PC-3 (cell line): ENCODE results near the gene PRICKLE2. TPM values are rescaled to one million over a fixed set of nuclear protein-coding genes. Genes with fewer than 3 reads are reported as not detected.
A peak's percentile ranks its signal among the peaks of the same experiment; 100 is the strongest.

ENCODE experiments used
- ATAC-seq: fragments of 200-7000 bp; cut with Tn5 transposase; 2 replicates; pipeline ENCODE4 v1.9.1; 2020; ENCODE audit warnings: mild to moderate bottlenecking, moderate library complexity
- BruUV-seq: library from RNA; stranded (reverse); fragments of 400-500 nt; replicated peaks from 2 replicates; lab custom pipeline; 2021; lab: Mats Ljungman, UMichigan
- CTCF ChIA-PET: fragments of 300-600 bp; sonication (Branson Sonifier 250); formaldehyde crosslinking; loops from one replicate; lab custom pipeline; 2022; ENCODE audit warnings: antibody characterized with exemption; lab: Charles Lee
- POLR2A ChIA-PET: fragments of 300-600 bp; sonication (Branson Sonifier 250); formaldehyde crosslinking; loops from one replicate; lab custom pipeline; 2022; ENCODE audit warnings: antibody characterized with exemption; ENCODE audit not compliant: unreplicated experiment; lab: Charles Lee
- DNase-seq: peaks from one replicate; pipeline ENCODE4 v3.0.0-alpha.2; 2015
- H2AFZ ChIP-seq: fragments of 300-600 bp; sonication (generic); 2 replicates; pipeline ENCODE4 v1.6.0; 2016; ENCODE audit warnings: antibody characterized with exemption, low read length
- H3F3A ChIP-seq: fragments of 300-600 bp; sonication (generic); one replicate; pipeline ENCODE4 v1.6.0; 2017; ENCODE audit warnings: antibody characterized with exemption, low read length, control low read depth, mild to moderate bottlenecking; ENCODE audit not compliant: unreplicated experiment
- H3K27ac ChIP-seq: fragments of 300-600 bp; sonication (generic); 2 replicates; pipeline ENCODE4 v1.5.1; 2016; ENCODE audit warnings: mild to moderate bottlenecking, low read length
- H3K27me3 ChIP-seq: fragments of 300-600 bp; sonication (generic); 2 replicates; pipeline ENCODE4 v1.6.1; 2016; ENCODE audit warnings: low read length, mixed read lengths
- H3K36me3 ChIP-seq: fragments of 300-600 bp; sonication (generic); 2 replicates; pipeline ENCODE4 v1.6.1; 2016; ENCODE audit warnings: low read depth, mixed run types, low read length, mixed read lengths
- H3K4me1 ChIP-seq: fragments of 300-600 bp; sonication (generic); 2 replicates; pipeline ENCODE4 v1.5.1; 2016; ENCODE audit warnings: low read length; ENCODE audit not compliant: insufficient read depth
- H3K4me2 ChIP-seq: fragments of 300-600 bp; sonication (generic); 2 replicates; pipeline ENCODE4 v1.6.0; 2016; ENCODE audit warnings: low read length
- H3K4me3 ChIP-seq: fragments of 300-600 bp; sonication (generic); 2 replicates; pipeline ENCODE4 v1.5.1; 2016; ENCODE audit warnings: mild to moderate bottlenecking, low read length, mixed read lengths
- H3K79me2 ChIP-seq: fragments of 300-600 bp; sonication (generic); 2 replicates; pipeline ENCODE4 v1.6.1; 2017; ENCODE audit warnings: low read length, mixed read lengths
- H3K9ac ChIP-seq: fragments of 300-600 bp; sonication (generic); 2 replicates; pipeline ENCODE4 v1.6.0; 2016; ENCODE audit warnings: mild to moderate bottlenecking, low read length
- H3K9me2 ChIP-seq: fragments of 300-600 bp; sonication (generic); replicated peaks from 2 replicates; pipeline ENCODE4 v1.6.1; 2016; ENCODE audit warnings: mixed run types, low read length, mixed read lengths
- H3K9me3 ChIP-seq: fragments of 300-600 bp; sonication (generic); 2 replicates; pipeline ENCODE4 v1.6.1; 2016; ENCODE audit warnings: low read length, mixed read lengths
- H4K20me1 ChIP-seq: fragments of 300-600 bp; sonication (generic); 2 replicates; pipeline ENCODE4 v1.6.1; 2016; ENCODE audit warnings: low read length, mixed read lengths
- CTCF ChIP-seq: fragments of 300-600 bp; sonication (generic); conservative IDR thresholded peaks from 2 replicates; pipeline ENCODE4 v1.5.1; 2017; ENCODE audit warnings: antibody characterized with exemption, low read depth, mild to moderate bottlenecking, low read length
- EZH2 ChIP-seq: fragments of 300-600 bp; sonication (generic); IDR thresholded peaks from one replicate; pipeline ENCODE4 v1.6.1; 2017; ENCODE audit warnings: antibody characterized with exemption, mild to moderate bottlenecking, low read length; ENCODE audit not compliant: unreplicated experiment
- EZH2phosphoT487 ChIP-seq: fragments of 300-600 bp; sonication (generic); IDR thresholded peaks from 2 replicates; pipeline ENCODE4 v1.6.1; 2018; ENCODE audit warnings: mild to moderate bottlenecking, antibody characterized with exemption, low read length, borderline replicate concordance
- intact Hi-C: fragments of 100-400 bp; cut with micrococcal nuclease; formaldehyde crosslinking; loops from 2 replicates; pipeline ENCODE4 v1.9.0; 2023
- total RNA-seq: library from RNA; depleted of rRNA; stranded (reverse); fragments of >200 nt; gene quantifications from 2 replicates; pipeline ENCODE4 v1.2.3, GENCODE V29; 2014

The PRICKLE2 gene
- total RNA-seq, 1 experiment from 2014 or later = 1.8 TPM

- intact Hi-C loops = no loop called here
- ChIA-PET POLR2A (no interaction called here), CTCF (no interaction called here)
- no peak overlapping the region for H2AFZ ChIP-seq
- BruUV-seq = no TSS peak
- ATAC-seq (no peak), DNase-seq (no peak)
- H3K36me3 ChIP-seq = no peaks in the 10 kb centered on the region
- H3K27me3 ChIP-seq = no peaks in the 10 kb centered on the region
- no peaks in the 10 kb centered on the region for H3K79me2 ChIP-seq
- no peaks in the 10 kb centered on the region for H3K9me2 ChIP-seq
- no peaks in the 10 kb centered on the region for H3K9me3 ChIP-seq
- peak overlapping the region; percentile 72 for H3K9ac ChIP-seq
- H3K27ac ChIP-seq = peak overlapping the region; percentile 95
- H3K4me1 ChIP-seq = peaks cover 38% of the 10 kb centered on the region
- no peaks in the 10 kb centered on the region for H4K20me1 ChIP-seq
- H3K4me3 ChIP-seq = no peak overlapping the region
- peak overlapping the region; percentile 72 for H3K4me2 ChIP-seq
- TF ChIP-seq CTCF (no peak), EZH2 (no peak), EZH2phosphoT487 (no peak)
- H3F3A ChIP-seq = no peaks in the 10 kb centered on the region
Observed at GRCh38 chr3:64186667-64187064, 38.6 kb downstream of the PRICKLE2 start.

GRCh38 chr3:64185436-64185835 is 39.8 kb downstream of the PRICKLE2 start:
- H3K4me1 ChIP-seq = peaks cover 38% of the 10 kb centered on the region
- BruUV-seq = no TSS peak
- DNase-seq (peak; percentile 45), ATAC-seq (no peak)
- H3K36me3 ChIP-seq = no peaks in the 10 kb centered on the region
- no peak for TF ChIP-seq EZH2
- CTCF ChIA-PET = no interaction called here
- H3K79me2 ChIP-seq = no peaks in the 10 kb centered on the region
- H3F3A ChIP-seq = no peaks in the 10 kb centered on the region
- no peak overlapping the region for H3K9ac ChIP-seq
- no peak overlapping the region for H3K4me2 ChIP-seq
- H3K9me2 ChIP-seq = no peaks in the 10 kb centered on the region
- POLR2A ChIA-PET = no interaction called here
- H4K20me1 ChIP-seq = no peaks in the 10 kb centered on the region
- H2AFZ ChIP-seq = no peak overlapping the region
- peak overlapping the region; percentile 9; the same call in 1 of the 2 replicates for H3K27ac ChIP-seq
- H3K9me3 ChIP-seq = no peaks in the 10 kb centered on the region
- intact Hi-C loops = no loop called here
- no peaks in the 10 kb centered on the region for H3K27me3 ChIP-seq
- no peak overlapping the region for H3K4me3 ChIP-seq

GRCh38 chr3:64184621-64185020 is 40.6 kb downstream of the PRICKLE2 start:
- peaks cover 34% of the 10 kb centered on the region for H3K4me1 ChIP-seq
- no peak for ATAC-seq
- no TSS peak for BruUV-seq
- H4K20me1 ChIP-seq = no peaks in the 10 kb centered on the region
- intact Hi-C loops = no loop called here
- no peaks in the 10 kb centered on the region for H3K36me3 ChIP-seq
- H3K9me2 ChIP-seq = no peaks in the 10 kb centered on the region
- POLR2A ChIA-PET = no interaction called here
- no peak overlapping the region for H2AFZ ChIP-seq
- no peak overlapping the region for H3K4me2 ChIP-seq
- no peak for DNase-seq
- H3K4me3 ChIP-seq = no peak overlapping the region
- H3K9me3 ChIP-seq = no peaks in the 10 kb centered on the region
- no peaks in the 10 kb centered on the region for H3K27me3 ChIP-seq
- no peak overlapping the region for H3K27ac ChIP-seq
- H3F3A ChIP-seq = no peaks in the 10 kb centered on the region
- CTCF ChIA-PET = no interaction called here
- H3K79me2 ChIP-seq = no peaks in the 10 kb centered on the region
- TF ChIP-seq CTCF = no peak
- TF ChIP-seq EZH2 = no peak
- TF ChIP-seq EZH2phosphoT487 = no peak
- no peak overlapping the region for H3K9ac ChIP-seq
